HG03159 (cell line): ENCODE data around the gene SGSM1.
"Not testable (repeated sequence)": the region's sequence is repeated elsewhere in the genome, so short reads cannot be mapped to it uniquely, and the experiment has no call there.

Experiments
- ATAC-seq: cut with Tn5 transposase; IDR thresholded peaks from one replicate; pipeline ENCODE4 v1.9.1; 2021; ENCODE audit warnings: mild to moderate bottlenecking, moderate library complexity; ENCODE audit not compliant: unreplicated experiment

SGSM1 gene

DNA sequence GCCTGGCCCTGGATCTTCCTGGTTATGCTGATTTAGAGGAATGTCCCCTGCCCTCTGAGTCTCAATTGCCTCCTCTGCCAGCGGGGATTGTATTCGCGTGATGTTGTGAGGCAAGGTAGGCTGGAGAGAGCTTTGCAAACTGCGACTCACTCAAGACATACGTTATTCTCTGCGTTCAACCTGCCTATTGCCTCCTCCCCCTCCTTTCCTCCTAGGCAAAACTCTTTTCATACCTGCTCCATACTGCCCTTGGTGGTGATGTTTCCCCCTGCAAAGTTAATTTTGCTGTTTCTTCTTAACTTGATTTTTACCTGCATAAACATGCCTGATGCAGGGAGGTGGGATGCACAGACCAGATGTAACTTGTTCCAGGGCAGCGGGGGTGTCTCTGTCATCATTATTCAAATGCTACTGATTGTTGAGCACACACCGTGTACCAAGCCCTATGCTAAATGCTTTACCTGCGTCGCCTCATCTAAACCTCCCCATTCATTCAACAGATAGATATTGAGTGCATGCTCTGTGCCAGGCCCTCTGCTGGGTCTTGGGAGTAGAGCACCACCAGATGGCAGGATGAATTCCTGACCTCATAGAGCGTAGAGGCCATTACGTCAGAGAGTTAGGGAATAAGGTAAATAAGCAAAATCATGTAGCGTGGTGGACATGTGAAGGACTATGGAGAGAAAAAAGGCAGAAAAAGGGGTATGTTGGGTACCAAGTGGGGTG is 29.0 kb downstream of the SGSM1 start:
- no peak for ATAC-seq

DNA sequence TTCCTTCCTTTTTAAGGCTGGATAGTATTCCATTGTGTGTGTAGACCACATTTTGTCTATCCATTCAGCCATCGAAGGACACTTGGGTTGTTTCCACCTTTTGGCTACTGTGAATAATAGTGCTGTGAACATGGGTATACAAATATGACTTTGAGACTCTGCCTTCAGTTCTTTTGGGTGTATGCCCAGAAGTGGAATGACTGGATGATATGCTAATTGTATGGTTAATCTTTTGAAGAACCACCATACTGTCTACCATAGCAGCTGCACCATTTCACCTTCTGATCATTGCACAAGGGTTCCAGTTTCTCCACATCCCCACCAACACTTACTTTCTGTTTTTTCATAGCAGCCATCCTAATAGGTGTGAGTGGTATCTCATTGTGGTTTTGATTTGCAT is 30.3 kb downstream of the SGSM1 start:
- no peak for ATAC-seq

DNA sequence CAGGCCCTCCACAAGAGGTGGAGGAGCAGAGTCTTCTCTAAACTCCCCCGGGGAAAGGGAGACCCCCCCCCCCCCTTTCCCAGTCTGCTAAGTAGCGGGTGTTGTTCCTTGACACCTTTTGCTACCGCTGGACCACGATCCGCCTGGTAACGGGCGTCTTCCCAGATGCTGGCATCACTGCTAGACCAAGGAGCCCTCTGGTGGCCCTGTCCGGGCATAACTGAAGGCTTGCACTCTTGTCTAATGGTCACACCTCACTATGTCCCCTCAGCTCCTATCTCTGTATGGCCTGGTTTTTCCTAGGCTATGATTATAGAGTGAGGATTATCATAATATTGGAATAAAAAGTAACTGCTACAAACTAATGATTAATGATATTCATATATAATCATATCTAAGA is 31.5 kb downstream of the SGSM1 start:
- ATAC-seq, result not testable (repeated sequence)

DNA sequence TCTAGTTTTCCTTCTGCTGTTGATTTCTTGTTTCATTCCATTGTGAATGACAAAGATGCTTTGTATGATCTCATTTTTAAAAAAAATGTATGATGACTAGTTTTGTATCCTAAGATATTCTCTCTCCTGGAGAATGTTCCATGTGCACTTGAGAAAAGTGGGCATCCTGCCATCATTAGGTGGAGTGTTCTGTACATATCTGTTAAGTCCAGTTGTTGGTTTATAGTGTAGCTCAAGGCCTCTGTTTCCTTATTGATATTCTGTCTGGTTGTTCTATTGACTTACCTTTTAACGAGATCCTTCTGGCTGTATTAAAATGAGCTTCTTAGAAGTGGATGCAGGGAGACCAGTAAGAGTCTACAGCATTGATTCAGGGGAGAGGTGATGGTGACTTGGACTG is 35.2 kb downstream of the SGSM1 start:
- no peak for ATAC-seq

DNA sequence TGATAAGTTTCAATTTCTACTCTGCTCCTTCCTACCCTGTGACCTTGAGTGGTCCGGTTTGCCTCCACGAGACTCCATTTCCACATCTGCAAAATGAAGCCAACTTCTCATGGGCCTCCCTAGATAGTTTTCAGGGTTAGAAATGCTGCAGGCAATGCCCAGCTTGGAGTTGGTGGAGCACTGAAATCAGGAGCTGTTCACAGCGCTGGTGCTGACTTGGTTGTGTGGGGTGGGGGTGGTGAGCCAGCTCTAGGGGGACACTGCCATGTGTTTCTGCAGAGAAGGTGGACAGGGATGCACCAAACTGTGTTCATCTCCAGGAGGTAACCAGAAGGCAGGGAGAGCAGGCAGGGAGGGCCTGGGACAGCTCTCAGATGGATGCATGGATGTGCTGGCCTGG is 37.0 kb downstream of the SGSM1 start:
- no peak for ATAC-seq

DNA sequence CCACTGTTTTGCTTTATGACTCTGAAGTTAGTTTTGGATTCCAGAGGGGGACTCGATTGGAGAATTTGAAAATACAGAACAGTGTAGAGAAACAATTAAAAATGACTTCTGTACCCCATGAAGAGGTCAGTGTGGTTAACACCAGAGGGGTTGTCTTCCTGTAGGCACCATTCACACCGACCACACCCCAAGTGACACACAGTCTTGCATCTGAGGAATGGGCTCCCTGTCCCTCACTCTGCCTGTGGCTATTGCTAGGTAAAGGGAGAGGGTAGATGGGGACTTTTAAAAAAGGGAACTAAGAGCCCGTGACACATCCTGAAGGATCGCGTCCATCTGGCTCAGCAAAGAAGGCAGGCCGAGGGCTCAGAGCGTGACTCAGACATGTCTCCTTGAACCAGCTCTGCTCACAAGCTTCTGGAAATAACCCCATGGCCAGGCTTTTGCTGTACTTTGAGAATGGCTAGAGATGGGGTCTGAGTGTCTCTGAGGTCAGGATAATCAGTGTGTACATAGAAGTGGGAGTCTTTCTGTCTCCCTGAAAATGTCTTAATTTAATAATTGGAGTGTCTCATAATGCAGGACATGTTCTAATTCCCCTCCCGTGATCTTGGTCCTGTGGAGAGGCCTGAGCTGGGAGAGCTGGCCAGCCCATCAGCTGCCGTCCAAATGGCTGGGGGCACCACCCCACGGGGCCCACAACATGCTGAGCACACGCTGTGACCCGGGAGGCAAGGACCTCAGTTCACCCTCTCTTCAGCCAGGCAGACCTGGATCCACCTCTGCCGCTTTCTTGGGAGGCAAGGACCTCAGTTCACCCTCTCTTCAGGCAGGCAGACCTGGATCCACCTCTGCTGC is 39.3 kb downstream of the SGSM1 start:
- ATAC-seq, result no peak

DNA sequence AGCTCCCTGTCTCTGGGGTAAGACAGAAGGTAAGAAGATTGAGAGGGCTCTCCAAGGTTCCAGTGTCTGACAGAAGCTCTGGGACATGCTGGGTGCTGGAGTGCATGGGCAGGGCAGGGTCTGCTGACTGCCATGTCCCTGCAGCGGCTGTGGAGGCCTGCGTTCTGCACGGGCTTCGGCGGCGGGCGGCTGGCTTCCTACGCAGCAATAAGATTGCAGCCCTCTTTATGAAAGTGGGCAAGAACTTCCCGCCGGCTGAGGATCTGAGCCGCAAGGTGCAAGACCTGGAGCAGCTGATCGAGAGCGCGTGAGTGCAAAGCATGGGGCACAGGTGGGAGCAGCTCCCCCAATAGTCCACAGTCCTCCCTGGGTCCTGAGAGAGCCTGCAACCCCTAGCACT is 41.5 kb downstream of the SGSM1 start:
- ATAC-seq, result no peak

DNA sequence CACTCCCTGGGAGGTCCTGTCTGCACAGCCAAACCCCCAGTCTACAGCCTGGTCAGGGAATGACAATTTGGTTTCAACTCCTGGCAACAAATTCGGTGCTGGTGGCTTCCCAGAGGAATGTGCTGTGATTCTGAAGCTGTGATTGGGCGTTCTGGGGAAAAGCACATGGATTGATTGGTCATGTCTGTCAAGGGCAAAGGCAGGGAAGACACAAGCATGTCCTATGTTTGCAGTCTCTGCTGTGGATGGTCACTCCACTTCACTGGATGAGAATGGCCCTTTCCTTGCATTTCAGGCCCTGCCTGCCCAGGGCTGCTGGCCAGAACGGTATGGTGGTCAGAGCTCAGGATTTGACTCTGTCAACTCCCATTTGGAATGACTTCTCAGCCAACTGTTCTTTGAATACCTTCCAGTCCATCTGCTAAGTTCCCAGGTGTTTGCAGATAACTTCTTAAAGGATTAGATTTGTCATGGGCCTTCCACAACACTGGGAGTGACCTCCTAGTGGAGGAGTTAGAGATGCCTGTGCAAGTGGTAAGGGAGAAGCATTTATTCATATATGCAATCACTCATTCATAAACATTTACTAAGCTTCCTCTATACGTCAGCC is 42.7 kb downstream of the SGSM1 start:
- no peak for ATAC-seq

DNA sequence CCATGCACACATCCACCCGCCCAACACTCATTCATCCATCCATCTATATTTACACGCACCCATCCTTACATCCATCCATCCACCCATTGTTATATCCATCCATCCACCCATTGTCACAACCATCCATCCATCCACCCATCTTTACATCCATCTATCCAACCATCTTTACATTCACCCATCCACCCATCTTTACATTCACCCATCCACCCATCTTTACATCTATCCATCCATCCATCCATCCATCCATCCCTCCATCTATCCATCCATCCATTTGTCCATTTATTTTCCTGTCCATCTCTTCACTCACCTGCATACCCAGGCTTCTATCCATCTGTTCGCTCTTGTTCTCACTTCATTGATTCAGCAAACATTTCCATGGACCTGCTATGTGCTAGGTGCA is 49.8 kb downstream of the SGSM1 start:
- ATAC-seq, result no peak

DNA sequence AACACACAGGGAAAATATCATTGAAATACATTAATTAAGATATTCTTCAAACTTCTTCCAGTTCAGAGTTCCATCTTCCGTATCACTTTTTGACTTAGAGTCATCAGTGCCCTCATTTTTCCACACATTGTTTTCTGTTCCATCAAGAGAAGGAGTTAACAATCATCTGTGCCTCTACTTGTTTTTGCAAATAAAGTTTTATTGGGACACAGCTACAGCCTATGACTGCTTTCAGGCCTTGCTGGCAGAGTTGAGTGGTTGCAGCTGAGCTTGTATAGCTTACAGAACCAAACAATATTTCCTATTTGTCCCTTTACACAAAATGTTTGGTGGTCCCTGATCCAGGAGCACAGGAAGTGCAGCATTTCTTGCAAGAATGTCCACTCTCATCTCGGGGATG is 51.6 kb downstream of the SGSM1 start:
- no peak for ATAC-seq

DNA sequence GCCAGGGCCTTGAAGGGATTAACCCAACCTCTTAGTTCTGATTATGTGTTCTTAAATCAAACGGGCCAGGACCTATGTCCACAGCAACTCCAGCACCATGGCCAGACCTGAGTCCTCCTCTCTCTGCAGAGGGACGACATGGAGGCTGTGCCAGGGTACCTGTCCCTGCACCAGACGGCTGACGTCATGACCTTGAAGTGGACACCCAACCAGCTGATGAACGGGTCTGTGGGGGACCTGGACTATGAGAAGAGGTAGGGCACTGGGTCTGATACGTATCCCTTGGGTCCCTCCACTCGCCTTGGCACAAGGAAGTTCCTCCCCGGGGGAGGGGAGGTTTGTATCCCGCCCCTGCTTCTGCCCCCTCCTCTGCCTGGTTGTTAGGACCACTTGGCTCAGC is 53.6 kb downstream of the SGSM1 start:
- ATAC-seq, result no peak

DNA sequence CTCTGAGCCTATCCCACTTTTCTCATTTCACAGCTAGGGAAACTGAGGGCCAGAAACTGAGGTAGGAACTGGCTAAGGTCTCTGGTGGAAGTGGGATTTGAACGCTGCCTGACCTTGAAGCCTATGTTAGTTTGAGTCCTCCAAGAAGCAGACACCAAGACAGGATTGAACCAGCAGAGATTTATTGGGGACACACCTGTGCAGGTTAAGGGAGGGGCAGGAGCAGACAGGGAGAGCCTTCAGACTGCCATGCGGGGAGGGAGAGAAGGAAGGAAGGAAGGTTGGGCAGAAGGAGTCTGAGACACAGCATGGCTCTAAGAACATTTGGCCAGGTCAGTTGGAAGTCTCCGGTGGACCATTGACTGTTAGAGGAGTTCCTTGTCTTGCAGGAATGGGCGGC is 59.5 kb downstream of the SGSM1 start:
- no peak for ATAC-seq

DNA sequence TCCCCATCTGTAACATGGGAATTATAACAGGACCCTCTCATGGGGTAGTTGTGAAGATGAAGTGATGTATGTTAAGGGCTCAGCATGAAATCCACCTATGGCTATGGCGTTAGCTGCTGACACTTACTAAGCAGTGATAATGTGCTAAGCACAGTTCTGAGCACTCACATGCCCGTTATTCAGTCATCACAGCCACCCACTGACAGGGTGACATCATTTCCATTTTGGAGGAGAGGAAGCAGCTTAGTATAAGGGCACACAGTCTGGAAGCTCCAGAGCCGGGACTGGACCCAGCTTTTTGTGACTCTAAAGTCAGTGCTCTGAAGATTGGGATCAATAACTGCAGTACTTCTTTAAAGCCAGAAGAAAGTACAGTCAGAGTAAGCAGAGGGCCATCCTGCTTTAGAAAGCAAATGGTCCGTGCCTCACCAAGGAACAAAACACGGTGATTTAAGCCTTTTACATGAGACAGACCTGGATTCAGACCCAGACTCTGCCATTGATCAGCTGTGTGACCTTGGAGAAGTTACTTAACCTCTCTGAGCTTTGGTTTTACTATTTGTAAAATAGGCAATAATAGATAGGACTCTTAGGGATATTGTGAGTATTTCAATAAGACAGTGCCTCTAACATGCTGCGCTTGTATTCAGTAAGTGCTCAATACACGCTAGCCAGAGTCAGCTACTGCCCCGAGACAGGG is 61.5 kb downstream of the SGSM1 start:
- ATAC-seq, result no peak

DNA sequence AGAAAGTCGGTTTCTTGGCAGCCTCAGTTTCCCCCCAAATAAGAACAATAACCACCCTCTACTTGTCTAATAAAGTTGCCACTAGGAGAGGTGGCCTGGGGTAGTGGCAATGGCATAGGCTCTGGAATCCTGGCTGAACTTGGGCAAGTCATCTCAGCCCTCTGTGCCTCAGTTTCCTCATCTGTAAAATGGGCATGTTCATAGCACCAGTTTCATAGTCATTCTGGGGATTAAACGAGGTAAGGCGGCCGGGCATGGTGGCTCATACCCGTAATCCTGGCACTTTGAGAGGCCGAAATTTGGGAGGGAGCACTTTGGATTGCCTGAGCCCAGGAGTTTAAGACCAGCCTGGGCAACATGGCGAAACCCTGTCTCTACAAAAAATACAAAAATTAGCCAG is 63.0 kb downstream of the SGSM1 start:
- ATAC-seq, result no peak

DNA sequence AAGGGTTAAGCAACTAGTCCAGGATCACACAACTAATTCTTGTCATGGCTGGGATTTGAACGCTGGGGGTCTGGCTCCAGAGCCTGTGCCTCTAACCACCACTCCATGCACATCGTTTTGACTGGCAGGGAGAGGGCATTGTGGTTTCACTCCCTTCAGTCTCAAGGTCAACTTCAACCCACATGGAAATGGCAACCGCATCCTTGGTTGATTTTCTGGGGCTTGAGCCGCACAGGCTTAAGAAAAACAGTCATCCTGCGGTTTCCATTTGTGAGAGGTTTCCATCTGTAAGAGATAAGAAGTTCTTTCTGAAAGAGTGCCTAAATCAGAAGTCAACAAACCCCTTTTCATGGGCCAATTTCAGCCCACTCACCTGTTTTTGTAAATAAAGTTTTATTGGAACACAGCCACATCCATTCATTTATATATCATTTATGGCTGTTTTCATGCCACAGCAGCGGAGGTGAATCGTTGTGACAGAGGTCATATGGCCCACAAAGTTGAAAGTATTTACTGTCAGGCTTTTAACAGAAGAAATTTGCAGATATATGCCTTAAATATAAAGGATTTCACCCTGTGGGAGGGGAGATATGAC is 65.7 kb downstream of the SGSM1 start:
- ATAC-seq, result no peak

DNA sequence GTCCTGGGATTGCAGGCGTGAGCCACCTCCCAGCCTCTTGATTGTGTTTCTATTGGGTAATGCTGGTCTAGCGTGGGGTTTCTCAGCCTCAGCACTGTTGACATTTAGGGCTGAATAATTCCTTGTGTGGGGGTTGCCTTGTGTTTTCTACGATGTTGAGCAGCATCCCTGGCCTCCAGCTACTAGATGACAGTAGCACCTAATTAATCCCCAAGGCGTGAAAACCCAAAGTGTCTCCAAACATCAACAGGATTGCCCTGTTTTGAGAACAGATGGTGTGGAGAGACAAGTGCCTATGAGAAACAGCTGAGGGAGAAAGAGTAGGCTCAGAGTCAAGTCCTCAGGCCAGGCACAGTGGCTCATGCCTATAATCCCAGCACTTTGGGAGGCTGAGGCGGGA is 67.2 kb downstream of the SGSM1 start:
- ATAC-seq, result no peak

DNA sequence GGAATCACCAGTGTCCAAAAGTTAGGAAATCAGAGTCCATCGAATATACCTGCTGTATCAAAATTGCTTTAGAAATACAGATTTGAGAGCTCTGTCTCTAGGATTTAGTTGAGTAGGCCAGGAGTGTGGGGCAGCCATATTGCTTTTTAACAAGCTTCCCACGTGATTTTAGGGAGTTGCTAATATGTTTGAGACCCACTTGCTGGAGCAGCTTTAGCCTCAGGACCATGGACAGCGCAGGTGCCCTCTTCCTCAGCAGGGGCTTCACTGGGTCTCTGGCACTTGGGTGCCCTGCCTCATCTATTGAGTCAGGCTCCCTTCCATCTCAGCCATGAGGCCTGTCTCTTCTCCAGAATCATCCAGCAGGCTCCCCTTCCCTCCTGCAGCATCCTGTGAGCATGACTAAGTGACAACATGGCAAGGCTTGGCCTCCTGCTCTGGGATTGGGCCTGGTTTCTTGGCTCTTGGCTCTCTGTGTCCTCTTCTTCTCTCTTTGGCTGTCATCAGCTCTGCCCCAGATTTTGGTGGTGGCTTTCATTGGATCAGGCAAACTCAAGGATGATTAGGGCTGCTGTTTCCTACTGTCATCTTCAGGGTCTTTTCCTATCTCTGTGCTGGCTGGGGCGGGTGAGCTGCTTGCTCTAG is 70.0 kb downstream of the SGSM1 start:
- ATAC-seq, result no peak

DNA sequence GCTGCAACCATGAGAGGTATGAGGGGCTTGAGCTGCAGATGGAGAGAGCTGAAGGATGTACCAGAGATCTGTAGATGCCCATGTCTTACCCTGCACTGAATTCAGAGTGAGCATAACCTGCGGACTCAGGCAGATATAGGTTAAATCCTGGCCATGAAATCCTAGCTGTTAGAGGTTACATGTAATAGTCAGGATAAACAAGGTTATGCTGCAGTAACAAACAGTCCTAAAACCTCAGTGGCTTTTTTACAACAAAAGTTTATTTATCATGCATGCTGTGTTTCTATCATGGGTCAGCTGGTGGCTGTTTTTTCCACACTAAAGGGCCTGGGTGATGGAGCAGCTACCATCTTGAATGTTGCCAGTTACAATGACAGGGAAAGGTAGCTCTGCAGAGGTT is 70.7 kb downstream of the SGSM1 start:
- no peak for ATAC-seq

DNA sequence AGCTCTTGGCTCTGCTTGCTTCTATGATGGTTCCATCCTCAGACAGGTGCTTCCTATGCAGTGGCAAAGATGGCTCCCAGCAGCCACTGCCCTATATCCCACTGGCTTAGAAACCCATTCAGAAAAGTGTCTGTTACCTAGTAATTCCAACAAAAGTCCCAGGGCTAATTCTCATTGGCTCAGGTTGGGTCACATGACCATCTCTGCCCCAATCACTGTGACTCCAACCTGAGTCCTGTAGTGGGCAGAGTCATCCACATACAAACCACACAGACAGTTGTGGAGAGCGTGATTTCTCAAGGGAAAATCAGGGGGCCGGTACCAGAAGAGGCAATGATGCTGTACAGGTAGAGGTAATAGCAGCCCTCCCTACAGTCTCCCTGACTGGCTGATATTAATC is 73.0 kb downstream of the SGSM1 start:
- ATAC-seq, result no peak

DNA sequence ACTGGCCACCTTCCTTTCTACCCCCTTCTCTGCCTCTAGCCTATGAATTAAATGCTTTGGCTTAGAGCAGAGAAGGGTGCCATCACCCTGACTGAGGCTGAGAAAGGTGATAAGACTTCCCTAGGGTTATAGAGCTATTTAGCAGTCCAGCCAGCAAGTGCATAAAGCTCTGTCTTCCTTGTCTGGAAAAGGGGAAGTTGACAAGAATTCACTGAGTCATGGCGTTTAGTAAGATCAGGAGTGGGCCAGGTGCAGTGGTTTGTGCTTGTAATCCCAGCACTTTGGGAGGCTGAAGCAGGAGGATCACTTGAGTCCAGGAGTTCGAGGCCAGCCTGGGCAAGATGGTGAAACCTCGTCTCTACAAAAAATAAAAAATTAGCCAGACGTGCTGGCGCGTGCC is 77.4 kb downstream of the SGSM1 start:
- no peak for ATAC-seq

DNA sequence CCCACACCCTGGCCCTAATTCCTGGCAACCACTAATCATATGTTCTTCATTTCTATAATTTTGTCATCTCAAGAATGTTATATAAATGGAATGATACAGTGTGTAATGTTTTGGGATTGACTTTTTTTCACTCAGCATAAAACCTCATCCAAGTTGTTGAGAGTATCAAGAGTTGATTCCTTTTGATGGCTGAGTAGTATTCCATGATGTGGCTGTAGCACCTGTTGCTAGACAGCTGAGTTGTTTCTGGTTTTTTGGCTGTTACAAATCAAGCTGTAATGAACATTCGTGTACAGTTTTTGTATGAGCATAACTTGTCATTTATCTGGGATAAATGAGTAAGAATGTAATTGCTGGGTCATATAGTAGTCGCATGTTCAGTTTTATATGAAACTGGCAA is 81.2 kb downstream of the SGSM1 start:
- no peak for ATAC-seq
